ENCODE results near the gene KLRD1.

- TF ChIP-seq EZH2 (IDR thresholded peaks at IDR 0.05; ENCODE audit: low read length, unreplicated experiment): no peak
- TF ChIP-seq CTCF (conservative IDR thresholded peaks at IDR 0.05; ENCODE audit: low read depth, low read length): no peak
Observed at GRCh38 chr12:10320643-10321042, 13.0 kb downstream of the KLRD1 start.
